Bone marrow (tissue), 2 donors: ENCODE measurements around the gene COL23A1.

Experiments
- DNase-seq, 2 donors: peaks; one replicate each; lab custom pipeline; 2025; lab: John Stamatoyannopoulos, UW

Gene COL23A1

DNA sequence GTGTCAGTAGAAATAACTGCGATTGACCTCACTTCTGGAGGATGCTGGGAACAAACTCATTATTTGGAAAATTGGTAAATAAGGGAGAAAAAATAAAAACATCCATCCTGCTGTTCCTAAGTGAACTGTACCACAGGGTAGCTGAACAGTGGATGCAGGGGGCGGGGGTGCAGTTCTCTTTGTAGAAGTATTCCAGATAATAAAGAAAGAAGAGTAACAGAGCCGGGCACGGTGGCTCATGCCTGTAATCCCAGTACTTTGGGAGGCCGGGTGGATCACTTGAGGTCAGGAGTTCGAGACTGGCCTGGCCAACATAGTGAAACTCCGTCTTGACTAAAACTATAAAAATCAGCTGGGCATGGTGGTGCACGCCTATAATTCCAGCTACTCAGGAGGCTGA is 132.1 kb downstream of the COL23A1 start:
- DNase-seq, result no peak

DNA sequence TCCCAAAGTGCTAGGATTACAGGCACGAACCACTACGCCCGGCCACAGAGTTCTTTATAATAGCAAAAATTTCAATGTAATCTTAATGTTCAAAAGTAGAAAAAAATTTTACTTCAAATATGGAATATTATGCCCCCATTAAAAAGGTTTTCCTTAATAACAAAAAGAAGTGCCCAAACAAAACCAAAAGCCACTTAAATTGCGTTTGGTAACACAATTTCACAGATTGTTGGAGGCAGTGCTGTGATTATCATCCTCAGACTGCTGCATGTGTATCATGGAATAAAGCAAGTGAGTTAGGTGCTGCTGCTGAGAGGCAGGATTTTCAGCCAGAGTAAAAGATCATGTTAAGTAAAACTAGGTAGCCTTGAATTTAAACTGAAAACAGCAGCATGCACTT is 132.7 kb downstream of the COL23A1 start:
- DNase-seq, result no peak

DNA sequence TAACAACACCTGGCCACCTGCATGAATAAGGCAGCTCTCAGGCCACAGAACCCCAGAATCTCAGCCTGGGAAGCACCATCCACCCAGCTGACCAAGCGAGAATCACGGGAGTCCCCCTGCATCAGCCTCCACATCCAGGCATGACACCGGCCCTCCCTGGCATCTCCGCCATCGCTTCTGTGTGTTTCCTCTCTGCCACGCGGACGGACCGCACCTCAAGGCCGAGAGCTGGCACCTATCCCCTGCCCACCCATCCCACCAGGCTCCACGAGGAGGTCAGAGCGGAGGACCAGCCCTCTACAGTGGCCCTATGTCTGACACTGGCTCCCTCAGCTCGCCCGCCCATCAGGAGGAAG is 134.7 kb downstream of the COL23A1 start:
- DNase-seq, result no peak

DNA sequence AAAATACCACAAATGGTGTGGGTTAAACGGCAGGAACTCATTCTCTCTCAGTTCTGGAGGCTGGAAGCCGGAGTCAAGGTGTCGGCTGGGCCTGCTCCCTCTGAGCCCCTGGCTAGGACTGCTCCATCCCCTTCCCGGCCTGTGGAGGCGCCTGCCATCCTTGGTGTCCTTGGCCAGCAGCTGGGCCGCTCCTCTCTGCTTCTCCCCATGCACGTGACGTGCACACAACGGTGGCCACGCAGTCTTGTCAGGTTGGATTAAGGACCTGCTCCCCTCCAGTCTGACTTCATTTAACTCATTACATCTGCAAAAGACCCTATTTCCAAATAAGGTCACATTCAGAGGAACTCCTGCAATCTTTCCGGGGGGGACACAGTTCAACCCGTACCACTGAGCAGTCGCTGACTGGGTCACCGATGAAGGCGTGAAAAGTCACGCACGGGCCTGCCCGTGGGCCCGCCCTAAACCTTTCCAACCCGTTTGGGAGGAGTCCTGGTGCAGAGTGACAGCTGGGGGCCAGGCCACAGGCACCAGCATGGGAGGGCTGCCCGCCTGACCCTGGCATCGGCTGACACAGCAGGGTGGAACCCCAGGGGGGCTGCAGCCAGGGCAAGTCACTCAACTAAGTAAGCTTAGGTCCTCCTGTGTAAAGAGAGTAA is 135.2 kb downstream of the COL23A1 start:
- DNase-seq, result no peak

DNA sequence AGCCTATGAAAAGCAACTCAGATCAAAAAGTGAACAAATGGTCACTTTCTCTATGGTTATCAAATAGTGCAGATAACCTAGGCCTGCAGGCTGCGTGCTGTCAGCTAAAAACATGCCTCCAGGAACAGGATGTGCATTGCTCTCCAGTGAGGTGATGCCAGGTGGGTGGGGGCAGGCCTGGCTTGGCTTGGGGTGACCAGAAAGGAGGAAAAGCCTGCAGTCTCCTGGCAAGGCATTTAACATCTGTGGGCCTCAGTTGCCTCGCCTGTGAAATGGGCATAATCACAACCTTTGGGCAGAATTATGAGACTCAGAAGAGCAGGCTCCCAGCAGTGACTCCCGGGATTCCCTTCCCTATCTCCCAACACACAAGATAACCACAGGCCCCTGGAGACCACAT is 135.9 kb downstream of the COL23A1 start:
- no peak for DNase-seq

DNA sequence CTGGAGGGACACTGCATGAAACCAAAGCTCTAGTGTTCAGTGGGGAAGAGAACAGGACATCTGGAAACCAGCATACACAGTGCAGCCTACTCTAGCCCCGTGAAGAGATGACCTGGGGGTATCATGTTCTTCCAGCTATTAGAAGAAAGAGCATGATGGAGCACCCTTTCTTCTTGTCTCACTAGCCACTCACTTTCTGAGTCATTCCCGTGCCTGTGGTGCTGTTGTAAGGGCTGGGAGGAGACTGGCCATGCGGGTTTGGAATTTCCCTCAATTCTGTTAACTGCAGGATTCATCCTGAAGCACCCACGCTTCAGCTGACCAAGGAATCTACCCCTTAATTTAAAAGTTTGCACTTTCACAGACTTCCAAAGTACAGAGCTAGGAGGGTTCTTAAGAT is 137.0 kb downstream of the COL23A1 start:
- no peak for DNase-seq

DNA sequence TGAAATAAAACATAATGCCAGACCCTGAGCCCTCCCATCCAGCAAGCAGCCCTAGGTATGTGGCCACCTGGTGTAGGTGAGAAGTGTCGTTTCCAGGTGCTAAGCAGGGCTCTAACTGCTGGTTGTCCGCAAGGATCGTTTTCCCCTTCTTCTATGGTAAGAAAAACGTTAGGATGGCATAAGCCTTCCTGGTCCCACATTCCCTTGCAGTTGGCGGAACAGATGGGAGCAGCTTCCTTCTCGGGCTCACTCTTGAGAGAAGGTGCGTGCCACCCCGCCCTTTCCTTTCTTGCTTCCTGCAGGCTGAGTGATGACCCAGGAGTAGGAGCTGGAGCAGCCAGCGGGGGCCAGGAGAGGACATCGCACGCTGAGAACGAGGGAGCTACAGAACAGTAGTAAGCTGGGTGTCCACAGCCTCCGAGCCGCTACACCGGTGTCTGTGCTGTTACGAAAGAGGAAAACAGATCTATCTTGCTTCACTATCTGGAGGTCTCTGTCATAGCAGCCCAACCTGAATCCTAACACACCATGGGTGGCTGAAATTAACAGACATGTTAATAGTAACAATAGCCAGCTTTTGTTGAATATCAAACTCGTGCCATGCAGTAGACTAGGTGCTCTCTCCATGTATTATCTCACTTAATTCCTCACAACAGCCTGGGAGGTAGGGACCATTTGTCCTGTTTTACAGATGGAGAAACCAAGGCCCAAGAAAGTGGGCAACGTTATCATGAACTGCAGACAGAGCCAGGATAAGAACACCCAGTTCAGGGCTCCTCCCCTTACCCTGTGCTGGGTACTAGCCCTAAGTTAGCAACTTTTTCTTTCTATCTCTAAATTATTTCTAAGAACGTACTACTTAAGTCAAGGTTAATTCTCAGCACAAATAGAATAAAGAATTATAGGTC is 139.8 kb downstream of the COL23A1 start:
- DNase-seq, result no peak

DNA sequence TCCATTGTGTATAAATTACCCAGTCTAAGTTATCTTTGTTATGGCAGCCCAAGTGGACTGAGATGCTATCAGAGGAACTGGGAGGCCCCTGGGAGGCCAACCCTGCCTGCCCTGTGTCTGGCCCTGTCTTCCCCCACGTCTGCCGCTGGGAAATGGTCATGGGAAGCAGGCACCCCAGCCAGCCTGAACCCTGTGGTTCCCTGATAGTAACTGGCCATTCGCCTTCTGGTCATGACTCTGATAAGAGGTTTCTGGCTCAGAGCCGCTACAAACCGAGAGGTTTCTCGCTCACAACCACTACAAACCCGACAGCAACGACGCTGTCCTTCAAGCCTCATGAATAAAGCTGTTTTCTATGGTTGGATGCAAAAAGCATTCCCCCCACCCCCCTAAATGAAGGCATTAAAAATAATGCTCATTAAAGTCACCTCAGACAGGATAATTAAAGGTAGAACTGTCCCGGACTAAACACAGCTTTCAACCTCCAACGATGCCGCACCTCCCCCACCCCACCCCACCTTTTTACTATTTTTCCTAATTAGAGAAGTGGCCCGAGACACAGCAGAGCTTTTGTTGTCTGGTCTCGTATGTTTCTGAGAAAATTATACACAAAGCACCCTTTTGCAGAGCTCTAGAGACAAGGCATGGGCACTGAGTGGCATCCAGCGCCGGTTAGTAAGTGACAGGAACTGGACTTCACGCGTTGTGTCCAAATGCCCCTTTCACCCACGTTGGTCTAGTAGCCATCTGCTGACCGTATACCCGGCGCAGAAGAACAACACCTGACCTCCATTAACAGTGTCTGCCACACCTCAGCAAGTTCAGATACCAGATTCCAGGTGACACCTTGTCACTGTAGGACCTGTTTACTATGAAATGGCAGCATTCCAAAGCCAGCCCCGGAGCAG is 140.8 kb downstream of the COL23A1 start:
- DNase-seq, result no peak

DNA sequence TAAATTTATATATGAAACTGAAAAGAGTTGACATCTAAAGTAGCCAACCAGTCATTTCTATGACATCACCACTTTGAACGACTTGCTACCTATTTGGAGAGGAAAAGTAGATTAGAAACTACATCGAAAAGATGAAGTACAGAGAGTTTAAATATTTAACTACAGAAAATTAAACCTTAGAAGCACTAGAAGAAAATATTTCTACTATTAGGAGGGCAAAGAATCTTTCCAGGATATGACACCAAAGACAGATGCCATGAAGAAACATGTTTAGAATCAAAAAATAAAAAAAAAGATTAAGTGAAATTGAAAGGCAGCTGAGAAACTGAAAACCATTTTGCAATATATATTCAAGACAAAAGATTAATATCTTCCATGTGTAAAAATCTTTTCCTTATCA is 144.7 kb downstream of the COL23A1 start:
- no peak for DNase-seq

DNA sequence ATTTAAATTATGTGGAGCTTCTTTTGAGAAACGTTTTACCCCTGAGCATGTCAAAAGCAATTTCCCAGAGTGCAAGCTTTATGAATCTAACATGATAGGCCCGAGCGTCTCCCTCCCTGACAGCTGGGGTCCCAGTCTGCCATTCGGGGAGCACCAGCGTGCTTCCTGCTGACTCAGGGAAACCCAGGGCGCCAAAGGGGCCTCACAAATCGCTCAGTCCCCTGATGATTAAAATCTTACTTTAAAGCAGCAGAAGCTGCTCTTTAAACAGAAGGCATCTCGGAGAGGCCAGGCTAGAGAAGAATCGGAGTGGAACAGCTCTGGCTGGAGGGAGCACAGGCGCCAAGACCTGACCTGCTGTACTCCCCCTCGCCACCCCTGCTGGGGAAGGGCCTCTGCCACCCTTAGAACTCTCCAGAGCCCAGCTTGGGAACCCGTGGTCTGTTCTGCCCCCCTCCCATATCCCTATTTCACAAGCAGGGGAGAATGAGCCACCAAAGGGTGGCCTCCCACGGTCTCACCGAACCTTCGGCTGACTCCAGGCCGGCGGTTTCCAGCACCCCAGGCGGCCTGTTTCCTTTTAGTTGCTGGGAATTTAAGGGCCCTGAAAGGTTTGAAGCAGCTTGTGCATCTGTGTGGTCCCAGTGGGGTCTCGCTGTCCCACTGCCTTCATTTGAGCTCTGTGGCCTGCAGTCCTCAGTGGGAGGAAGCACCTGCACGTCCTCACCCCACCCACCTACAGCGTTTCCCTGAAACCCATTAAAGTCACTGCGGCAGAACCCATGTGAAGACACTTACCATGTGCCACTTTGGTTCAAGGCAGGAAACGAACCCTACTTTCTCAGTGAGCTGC is 147.6 kb downstream of the COL23A1 start:
- no peak for DNase-seq

DNA sequence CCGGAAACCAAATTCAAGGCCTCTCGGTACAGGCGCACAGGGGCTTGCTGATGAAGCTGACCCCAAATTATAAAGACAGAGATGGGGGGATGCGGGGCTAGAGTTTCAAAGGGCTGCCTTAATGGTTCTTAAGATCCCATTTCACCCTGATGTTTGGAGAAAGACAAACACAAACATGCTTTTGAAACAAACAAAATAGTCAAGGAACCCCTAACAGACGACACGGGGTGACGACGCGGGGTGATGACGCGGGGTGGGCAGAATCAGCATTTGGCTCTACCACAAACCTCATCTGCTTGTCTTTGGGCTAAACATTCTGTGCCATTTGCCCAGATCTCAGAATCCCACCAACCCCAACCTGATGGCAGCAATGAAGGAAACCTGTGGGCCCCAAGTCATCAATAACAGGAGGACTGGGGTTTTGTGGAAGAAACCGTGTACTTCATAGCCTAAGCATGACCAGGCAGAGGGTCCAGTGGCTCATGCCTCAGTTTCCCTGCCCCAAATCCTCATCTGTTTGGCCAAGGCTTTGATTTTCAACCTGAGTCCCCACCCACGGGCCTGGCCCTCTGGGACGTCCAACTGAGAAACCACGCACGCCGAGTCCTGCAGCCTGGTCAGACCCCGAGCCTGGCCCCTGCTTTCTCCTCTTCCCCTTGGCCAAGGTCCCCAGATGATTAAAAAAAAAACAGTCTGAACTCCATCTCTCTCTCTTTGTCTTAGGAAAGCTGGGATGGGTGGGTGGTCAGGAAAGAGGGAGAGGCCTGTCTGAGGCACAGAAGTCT is 148.5 kb downstream of the COL23A1 start:
- no peak for DNase-seq

DNA sequence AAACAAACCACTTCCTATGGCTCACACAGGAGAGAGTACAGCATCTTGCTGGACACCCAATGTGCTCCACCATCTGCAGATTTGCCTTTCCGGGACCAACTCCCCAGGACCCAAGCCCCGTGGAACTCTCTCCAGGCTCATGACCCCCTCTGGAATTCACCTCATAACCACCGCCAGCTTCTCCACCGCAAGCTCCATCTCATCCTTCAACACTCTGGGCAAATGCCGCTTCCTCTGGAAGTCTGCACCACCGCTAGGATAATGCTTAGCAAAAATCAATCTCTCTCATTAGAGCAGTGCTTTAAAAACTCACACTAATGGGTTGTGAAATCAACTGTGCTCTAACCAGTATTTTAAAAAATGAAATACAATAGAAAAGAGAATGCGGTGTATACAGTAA is 150.0 kb downstream of the COL23A1 start:
- no peak for DNase-seq

DNA sequence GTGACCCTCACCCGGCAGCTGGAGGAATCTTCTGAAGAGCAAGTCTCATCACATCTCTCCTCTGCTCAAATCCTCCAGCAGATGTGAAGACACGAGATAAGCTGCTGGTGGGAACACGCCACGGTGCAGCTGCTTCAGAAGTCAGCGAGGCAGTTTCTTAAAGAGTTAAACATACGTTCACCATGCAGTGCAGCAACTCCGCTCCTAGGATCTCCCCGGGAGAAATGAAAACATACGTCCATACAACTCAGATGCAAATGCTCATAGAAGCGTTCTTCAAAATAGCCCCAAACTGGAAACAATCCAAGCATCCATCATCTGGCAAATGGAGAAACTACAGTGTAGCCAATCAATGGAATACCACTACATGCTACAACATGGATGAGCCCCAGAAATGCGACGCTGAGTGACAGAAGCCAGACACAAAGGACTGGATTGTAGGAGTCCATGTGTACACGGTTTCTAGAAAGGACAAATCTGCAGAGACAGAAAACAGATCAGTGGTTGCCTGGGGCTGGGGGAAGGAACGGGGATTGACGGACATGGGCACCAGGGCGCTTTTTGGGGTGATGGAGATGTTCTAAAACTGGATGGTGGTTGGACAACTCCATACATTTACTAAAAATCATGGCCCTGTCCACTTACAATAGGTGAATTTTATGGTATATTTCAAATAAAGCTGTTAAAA is 150.6 kb downstream of the COL23A1 start:
- DNase-seq, result no peak

DNA sequence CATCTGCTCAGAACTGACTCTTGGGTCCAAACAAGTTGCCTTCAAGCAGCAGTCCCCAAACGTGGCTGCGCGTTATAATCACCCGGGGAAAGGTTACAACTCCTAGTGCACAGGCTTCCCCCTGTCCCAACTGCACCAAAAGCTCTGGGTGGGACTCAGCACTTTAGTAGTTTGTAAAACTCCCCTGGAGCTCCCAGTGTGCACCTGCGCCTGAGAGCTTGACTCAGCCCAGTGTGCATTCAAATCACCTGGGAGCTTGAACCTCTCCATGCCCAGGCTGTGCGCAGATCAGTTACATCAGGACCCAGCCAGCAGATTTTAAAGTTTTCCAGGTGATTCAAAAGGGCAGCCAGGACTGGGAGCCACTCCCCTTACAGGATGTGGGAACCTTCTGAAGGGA is 151.4 kb downstream of the COL23A1 start:
- DNase-seq, result no peak

DNA sequence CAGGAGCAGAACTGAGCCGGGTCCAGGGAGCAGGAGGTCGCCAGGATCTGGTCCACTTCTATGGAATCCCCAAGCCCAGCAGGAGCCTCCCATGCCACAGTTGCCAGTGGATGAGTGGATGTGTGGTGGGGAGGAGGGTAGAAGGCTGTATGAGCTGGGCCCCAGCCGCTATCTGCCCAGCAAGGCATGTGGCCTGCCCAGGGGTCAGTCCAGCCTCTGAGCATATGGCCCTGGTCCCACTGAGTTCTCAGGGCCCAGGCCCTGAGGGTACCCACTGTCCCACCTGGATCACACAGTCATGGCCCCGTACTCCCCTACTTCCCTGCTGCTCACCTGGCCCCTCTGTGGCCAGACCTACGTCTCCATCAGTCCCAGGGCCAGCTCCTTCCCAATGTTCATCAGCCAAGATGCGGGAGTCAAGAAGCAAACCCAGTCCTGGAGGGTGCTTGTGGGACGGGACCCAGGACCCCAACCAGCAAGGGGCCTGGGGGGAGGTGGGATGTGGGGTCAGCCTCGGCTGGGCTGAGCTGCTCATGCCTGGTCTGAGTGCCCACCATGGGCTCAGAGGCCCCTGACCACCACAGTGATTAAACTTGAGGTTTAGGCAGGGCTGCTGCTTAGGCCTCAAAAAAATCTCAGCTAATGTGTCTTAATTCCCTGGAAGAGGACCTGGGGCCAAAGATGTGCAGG is 152.7 kb downstream of the COL23A1 start:
- DNase-seq, result no peak

DNA sequence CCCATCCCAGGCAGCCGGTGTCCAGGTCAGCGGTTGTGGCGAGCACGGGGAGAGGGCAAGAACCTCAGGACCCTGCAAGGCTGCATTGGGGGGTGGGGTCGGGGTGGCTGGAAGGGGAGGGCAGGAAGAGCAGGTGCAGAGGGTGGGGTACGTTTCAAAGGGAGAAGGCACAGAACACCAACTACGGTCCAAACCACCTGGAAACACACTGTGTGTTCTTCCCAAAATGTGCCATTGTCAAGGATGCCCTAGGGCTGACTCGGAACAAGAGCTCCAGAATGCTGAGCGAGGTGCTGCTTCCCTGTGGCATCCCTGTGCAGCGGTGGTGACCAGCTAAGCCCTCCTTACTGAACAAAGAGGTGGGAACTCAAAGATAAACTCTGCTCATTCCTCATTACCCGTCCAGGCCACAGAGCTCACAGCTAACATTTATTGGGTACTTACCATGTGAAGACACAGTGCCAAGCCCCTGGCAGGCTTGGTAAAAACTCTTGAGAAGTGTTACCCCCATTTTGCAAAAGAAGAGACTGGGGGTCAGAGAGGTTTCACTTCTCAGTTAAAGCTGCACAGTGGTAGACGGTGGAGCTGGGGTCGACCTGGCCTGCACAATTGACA is 153.8 kb downstream of the COL23A1 start:
- no peak for DNase-seq

DNA sequence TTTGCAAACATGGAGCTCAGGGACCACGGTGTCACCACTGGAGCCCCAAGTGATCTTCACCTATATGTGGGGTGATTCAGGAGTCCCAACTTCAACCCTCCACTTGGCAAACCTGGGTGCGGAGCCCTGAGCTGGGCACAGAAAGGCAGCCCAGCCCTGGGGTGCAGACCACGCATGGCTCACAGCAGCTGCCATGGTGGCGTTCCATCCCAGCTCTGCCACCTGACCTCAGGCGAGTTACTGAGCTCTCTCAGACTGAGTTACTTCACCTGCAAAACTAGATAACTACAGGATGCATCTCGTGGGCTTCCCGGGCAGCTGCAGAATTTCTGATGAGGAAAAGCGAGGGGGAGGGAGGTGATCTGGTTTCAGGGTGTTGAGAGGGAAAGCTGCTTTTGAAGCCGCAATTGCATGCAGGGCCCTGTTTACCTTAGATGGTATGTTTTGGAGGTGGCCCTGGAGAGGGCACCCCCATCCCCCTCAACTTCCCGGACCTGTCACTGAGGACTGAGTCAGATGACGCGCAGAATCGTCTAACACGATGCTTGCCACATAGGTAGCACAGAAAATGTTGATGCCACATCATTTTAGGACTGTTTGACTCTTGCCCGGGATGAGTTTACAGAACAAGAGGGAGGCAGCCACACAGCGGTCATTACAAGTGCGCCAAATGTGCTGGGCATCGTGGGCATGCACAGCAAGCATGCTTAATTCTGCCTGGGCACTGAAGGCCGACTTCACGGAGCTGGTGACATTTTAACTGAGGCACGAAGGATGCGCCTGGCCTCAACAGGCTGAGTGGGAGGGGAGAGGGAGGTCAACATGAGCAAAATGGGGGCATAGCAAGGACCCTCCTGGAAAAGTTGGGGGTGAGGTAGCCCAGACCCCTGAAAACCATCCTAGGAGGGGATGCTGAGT is 154.6 kb downstream of the COL23A1 start:
- no peak for DNase-seq

DNA sequence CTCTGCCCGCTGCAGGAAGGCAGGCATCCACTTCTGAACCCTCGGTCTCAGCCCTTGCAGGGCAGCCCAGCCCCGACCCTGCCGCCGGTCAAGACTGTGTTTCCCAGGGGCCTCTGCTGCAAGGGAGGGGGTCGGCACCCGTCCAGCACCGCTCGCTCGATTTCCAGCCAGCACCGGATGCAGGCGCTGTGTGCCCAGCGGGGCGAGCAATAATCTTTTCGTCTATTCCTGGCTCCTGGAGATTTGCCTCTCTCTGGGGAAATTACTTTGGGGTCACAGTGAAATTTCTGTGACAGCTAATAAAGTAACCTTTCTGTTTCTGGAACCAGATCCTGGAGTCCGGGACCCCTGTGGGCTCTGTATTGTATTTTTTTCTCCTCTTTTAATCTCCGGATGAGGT is 155.3 kb downstream of the COL23A1 start:
- DNase-seq, result no peak
